ENCODE results near the gene APH1B.

APH1B gene

DNA sequence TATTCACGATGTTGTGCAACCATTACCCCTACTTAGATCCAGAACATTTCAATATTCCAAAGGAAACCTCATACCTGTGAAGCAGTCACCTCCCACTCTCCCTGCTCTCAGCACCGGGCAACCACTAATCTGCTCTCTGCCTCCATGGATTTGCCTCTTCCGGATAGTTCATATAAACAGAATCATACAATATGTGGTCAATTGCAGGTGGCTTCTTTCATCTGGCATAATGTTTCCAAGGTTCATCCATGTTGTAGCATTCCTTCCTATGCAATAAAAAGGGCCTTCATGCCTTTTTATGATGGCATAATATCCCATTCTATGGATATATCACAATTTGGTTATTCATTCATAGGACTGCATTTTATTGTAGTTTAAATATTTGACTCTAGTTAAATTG, 80.3 kb downstream of the APH1B start:
- DNase-seq: no peak

DNA sequence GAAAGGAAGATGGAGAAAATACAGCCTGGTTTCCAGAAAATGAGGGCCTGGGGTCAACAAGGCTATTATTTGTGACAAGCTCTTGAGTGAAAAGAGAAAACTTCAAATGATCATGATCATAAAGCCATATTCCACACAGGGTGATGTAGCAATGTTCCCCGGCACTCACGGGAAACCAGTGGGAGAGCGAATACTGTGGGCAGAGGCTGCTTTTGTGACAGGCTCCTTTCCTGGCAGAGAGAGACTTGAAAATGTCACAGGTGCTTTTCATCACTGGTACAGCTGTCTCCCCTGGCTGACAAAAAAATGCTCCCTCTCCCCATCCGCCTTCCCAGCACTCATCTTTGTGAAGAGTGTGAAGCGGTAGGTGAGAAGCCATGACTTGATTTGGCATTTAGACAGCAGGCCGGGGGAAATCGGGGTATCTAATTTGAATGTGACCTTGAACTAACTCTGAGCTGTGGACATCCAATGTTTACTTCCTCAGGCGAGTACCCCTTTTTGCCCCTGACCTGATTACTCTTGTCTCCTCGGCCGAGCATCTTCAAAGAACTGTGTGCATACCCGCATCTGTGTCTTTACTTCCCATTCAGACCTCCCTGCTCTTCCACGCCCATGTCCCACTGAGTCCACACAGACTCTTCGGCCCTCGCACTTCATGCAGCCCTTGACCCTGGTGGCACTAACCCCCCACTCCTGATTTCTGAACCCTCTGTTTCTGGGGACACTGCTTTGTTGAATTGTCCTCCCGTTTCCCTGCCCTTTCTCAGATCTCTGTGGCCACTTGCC, 81.0 kb downstream of the APH1B start:
- DNase-seq: no peak

Measured in NCI-H82 (cell line).